Activated effector memory CD4-positive, alpha-beta T cell treated with anti-CD3 and anti-CD28 coated beads, Interleukin-2, amount 50 U/mL, for 16 hours (primary cell): Measurements from ENCODE around the gene PEX10.

Source experiments
- DNase-seq: peaks from one replicate; pipeline ENCODE4 v3.0.0-alpha.2; 2020

Gene PEX10

GRCh38 chr1:2372551-2373490 is 39.5 kb downstream of the PEX10 start:
- DNase-seq = peak; percentile 50

GRCh38 chr1:2368053-2368744 is 44.2 kb downstream of the PEX10 start:
- DNase-seq = no peak

GRCh38 chr1:2363847-2364513 is 48.4 kb downstream of the PEX10 start:
- DNase-seq = no peak

GRCh38 chr1:2360588-2361364 is 51.6 kb downstream of the PEX10 start:
- no peak for DNase-seq

GRCh38 chr1:2358651-2359640 is 53.4 kb downstream of the PEX10 start:
- no peak for DNase-seq

- no peak for DNase-seq
Observed at GRCh38 chr1:2358072-2358471, 54.3 kb downstream of the PEX10 start.

- DNase-seq = no peak
Observed at GRCh38 chr1:2356911-2357845, 55.2 kb downstream of the PEX10 start.

GRCh38 chr1:2356401-2356800 is 56.0 kb downstream of the PEX10 start:
- no peak for DNase-seq

GRCh38 chr1:2355373-2356261 is 56.7 kb downstream of the PEX10 start:
- DNase-seq = no peak

GRCh38 chr1:2354511-2355372 is 57.6 kb downstream of the PEX10 start:
- DNase-seq = no peak
